ENCODE data around the gene RPS24. TPM values are rescaled to one million over a fixed set of nuclear protein-coding genes. Genes with fewer than 3 reads are reported as not detected.

The RPS24 gene
- total and polyA plus RNA-seq, 9 of the 15 experiments (the other 6 are each of a cell fraction or from before 2014, with no cell fraction given), result 1,947 to 7,307 (median 5,944) TPM

DNA sequence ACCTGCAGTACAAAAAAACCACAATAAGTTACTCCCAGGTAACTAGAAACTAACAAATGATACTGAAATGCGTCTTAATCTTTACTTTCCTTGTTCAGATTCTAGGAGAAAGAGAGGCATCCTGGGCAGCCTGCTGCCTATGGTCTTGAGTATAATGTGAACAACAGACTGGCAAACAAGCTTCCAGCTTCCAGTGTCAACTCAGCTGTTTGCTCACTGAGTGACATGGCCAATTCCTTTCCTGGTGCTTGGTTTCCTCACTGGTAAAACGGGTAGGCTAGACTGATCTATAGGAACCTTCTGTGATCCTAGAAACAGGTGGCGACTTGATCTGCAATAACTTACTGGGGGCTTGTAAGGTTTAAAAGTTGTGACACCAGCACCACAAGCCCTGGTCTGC is 14.4 kb upstream of the RPS24 start (continued):
- TF ChIP-seq RB1 (IDR thresholded peaks at IDR 0.05; ENCODE audit: low read depth), result no peak
- TF ChIP-seq, protein P1, sequence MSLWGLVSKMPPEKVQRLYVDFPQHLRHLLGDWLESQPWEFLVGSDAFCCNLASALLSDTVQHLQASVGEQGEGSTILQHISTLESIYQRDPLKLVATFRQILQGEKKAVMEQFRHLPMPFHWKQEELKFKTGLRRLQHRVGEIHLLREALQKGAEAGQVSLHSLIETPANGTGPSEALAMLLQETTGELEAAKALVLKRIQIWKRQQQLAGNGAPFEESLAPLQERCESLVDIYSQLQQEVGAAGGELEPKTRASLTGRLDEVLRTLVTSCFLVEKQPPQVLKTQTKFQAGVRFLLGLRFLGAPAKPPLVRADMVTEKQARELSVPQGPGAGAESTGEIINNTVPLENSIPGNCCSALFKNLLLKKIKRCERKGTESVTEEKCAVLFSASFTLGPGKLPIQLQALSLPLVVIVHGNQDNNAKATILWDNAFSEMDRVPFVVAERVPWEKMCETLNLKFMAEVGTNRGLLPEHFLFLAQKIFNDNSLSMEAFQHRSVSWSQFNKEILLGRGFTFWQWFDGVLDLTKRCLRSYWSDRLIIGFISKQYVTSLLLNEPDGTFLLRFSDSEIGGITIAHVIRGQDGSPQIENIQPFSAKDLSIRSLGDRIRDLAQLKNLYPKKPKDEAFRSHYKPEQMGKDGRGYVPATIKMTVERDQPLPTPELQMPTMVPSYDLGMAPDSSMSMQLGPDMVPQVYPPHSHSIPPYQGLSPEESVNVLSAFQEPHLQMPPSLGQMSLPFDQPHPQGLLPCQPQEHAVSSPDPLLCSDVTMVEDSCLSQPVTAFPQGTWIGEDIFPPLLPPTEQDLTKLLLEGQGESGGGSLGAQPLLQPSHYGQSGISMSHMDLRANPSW (CRISPR knock-in tag; IDR thresholded peaks at IDR 0.05), result no peak
- no peak for TF ChIP-seq MYC (IDR thresholded peaks at IDR 0.05; ENCODE audit: low read depth, low read length)
- TF ChIP-seq MYC (CRISPR knock-in tag; IDR thresholded peaks at IDR 0.05; ENCODE audit: borderline replicate concordance, low read depth), result no peak
- TF ChIP-seq ZZZ3 (IDR thresholded peaks at IDR 0.05), result no peak
- TF ChIP-seq, protein P2, sequence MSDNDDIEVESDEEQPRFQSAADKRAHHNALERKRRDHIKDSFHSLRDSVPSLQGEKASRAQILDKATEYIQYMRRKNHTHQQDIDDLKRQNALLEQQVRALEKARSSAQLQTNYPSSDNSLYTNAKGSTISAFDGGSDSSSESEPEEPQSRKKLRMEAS (CRISPR knock-in tag; IDR thresholded peaks at IDR 0.05), result no peak
- no peak for TF ChIP-seq ZNF717 (CRISPR knock-in tag; IDR thresholded peaks at IDR 0.05)

DNA sequence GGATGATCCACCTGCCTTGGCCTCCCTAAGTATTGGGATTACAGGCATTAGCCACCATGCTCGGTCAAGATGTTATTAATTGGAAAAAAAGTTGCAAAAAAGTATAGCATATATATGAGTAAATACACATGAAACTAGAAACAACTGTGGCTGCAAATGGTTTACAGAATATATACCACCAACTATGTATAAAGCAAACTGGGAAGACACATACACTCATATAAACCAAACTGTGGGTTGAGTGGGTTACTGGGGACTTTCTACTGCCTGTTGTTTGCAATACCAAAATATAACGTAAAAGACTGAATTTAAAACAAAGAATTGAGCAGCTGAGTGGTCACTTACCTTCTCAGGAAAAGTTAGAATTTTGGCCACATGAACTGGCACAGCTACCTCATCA is 12.5 kb upstream of the RPS24 start:
- DNase-seq (ENCODE audit: extremely low read depth in 1 of 4, low spot score in 3 of 4), result no peak
- intact Hi-C loops (cut with micrococcal nuclease) (loop anchor here (5.0 kb wide), 1 partner anchor 34 kb away; no protein-coding TSS in a partner anchor), in situ Hi-C loops (cut with MboI) (no loop called here)
- Histone ChIP-seq H3K9ac (ENCODE audit: insufficient read depth in 1 of 2, low read depth in 2 of 2, low read length in 2 of 2) (no peak overlapping the region), H3K9me3 (replicated peaks; ENCODE audit: control insufficient read depth, insufficient read depth, low read depth, low read length) (no peaks in the 10 kb centered on the region), H2AFZ (ENCODE audit: low read depth, low read length) (no peak overlapping the region), H3K9me1 (ENCODE audit: control insufficient read depth, insufficient read depth, low read length) (no peaks in the 10 kb centered on the region), H3K36me3 (ENCODE audit: control insufficient read depth, insufficient read depth, low read length) (peaks cover 96% of the 10 kb centered on the region), H3K27me3 (ENCODE audit: control insufficient read depth in 2 of 2, insufficient read depth in 2 of 2, low read length in 2 of 2) (no peaks in the 10 kb centered on the region), H3K4me2 (ENCODE audit: insufficient read depth, low read length) (no peak overlapping the region), H3K4me3 (no peak overlapping the region), H3K27ac (ENCODE audit: extremely low read depth, low read depth, low read length) (no peak overlapping the region), H3K4me1 (replicated peaks in 1 of 2; ENCODE audit: control insufficient read depth in 2 of 2, insufficient read depth in 2 of 2, low read length in 2 of 2) (no peaks in the 10 kb centered on the region), H4K20me1 (replicated peaks; ENCODE audit: control insufficient read depth, insufficient read depth, low read length) (no peaks in the 10 kb centered on the region), H3K79me2 (ENCODE audit: control insufficient read depth, insufficient read depth, low read length) (no peaks in the 10 kb centered on the region)
- 91% methylated on average over 2 of the region's 2 CpGs for WGBS (ENCODE audit: insufficient coverage, low coverage, missing lambda C conversion rate)
- BruUV-seq (replicated peaks), result no TSS peak
- no peak for FAIRE-seq
- POLR2A ChIA-PET, result interaction anchor here (0.9 kb wide), 1 partner anchor 16 kb away, joined by 7 read pairs; no protein-coding TSS in a partner anchor
- no peak for ATAC-seq
- CTCF ChIA-PET (ENCODE audit: low intra/inter-chr PET ratio), result interaction anchor here (1.1 kb wide), 1 partner anchor 9 kb away, joined by 3 read pairs; no protein-coding TSS in a partner anchor
- no peak for TF ChIP-seq NONO (IDR thresholded peaks at IDR 0.05; ENCODE audit: low read depth in 2 of 2, low read length in 1 of 2)
- TF ChIP-seq PRPF4 (IDR thresholded peaks at IDR 0.05; ENCODE audit: insufficient read depth, low read depth, low read length, poor library complexity, severe bottlenecking), result no peak
- no peak for TF ChIP-seq ZNF384 (IDR thresholded peaks at IDR 0.05; ENCODE audit: low read depth, low read length)
- TF ChIP-seq, protein P3, sequence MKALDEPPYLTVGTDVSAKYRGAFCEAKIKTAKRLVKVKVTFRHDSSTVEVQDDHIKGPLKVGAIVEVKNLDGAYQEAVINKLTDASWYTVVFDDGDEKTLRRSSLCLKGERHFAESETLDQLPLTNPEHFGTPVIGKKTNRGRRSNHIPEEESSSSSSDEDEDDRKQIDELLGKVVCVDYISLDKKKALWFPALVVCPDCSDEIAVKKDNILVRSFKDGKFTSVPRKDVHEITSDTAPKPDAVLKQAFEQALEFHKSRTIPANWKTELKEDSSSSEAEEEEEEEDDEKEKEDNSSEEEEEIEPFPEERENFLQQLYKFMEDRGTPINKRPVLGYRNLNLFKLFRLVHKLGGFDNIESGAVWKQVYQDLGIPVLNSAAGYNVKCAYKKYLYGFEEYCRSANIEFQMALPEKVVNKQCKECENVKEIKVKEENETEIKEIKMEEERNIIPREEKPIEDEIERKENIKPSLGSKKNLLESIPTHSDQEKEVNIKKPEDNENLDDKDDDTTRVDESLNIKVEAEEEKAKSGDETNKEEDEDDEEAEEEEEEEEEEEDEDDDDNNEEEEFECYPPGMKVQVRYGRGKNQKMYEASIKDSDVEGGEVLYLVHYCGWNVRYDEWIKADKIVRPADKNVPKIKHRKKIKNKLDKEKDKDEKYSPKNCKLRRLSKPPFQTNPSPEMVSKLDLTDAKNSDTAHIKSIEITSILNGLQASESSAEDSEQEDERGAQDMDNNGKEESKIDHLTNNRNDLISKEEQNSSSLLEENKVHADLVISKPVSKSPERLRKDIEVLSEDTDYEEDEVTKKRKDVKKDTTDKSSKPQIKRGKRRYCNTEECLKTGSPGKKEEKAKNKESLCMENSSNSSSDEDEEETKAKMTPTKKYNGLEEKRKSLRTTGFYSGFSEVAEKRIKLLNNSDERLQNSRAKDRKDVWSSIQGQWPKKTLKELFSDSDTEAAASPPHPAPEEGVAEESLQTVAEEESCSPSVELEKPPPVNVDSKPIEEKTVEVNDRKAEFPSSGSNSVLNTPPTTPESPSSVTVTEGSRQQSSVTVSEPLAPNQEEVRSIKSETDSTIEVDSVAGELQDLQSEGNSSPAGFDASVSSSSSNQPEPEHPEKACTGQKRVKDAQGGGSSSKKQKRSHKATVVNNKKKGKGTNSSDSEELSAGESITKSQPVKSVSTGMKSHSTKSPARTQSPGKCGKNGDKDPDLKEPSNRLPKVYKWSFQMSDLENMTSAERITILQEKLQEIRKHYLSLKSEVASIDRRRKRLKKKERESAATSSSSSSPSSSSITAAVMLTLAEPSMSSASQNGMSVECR (CRISPR knock-in tag; IDR thresholded peaks at IDR 0.05), result no peak
- no peak for TF ChIP-seq CBX1 (IDR thresholded peaks at IDR 0.05; ENCODE audit: low read depth)
- no peak for TF ChIP-seq MAFK (IDR thresholded peaks at IDR 0.05; ENCODE audit: low read length)

Data from K562 (cell line).